Measurements from ENCODE around the gene DACH2. TPM values are rescaled to one million over a fixed set of nuclear protein-coding genes. Genes with fewer than 3 reads are reported as not detected.

Gene DACH2
- total RNA-seq, 1 experiment from 2014 or later: not detected

DNA sequence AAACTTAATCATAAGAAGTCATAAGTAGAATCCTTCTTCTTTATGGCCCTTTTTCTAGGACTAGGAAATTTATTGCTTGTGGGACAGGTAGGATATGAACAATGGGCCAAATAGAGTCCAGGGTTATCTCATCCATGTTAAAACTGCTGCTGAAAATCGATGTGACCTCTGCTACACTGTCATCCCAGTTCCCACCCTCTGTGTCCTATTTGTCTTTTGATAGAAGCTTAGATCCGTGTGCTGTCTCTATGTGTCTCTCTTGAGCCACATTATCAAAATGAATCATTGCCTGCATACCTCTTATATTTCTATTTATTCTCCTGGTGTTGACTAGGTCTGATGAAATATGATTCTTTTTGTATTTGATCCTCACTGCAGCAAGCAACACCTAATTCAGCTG, 661.4 kb downstream of the DACH2 start:
- H3K4me3 Mint-ChIP-seq (ENCODE audit: low read depth, unreplicated experiment): no peak overlapping the region
- H3K9me3 Mint-ChIP-seq (ENCODE audit: low read depth, unreplicated experiment): peaks cover 11% of the 10 kb centered on the region
- H3K4me1 Mint-ChIP-seq (ENCODE audit: low read depth, unreplicated experiment): no peaks in the 10 kb centered on the region
- BruUV-seq (replicated peaks): no TSS peak
- TF ChIP-seq, protein P1, sequence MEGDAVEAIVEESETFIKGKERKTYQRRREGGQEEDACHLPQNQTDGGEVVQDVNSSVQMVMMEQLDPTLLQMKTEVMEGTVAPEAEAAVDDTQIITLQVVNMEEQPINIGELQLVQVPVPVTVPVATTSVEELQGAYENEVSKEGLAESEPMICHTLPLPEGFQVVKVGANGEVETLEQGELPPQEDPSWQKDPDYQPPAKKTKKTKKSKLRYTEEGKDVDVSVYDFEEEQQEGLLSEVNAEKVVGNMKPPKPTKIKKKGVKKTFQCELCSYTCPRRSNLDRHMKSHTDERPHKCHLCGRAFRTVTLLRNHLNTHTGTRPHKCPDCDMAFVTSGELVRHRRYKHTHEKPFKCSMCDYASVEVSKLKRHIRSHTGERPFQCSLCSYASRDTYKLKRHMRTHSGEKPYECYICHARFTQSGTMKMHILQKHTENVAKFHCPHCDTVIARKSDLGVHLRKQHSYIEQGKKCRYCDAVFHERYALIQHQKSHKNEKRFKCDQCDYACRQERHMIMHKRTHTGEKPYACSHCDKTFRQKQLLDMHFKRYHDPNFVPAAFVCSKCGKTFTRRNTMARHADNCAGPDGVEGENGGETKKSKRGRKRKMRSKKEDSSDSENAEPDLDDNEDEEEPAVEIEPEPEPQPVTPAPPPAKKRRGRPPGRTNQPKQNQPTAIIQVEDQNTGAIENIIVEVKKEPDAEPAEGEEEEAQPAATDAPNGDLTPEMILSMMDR (IDR thresholded peaks at IDR 0.05; ENCODE audit: unreplicated experiment): no peak
- no peaks in the 10 kb centered on the region for H3K36me3 Mint-ChIP-seq (ENCODE audit: insufficient read depth, unreplicated experiment)
- no peak overlapping the region for H3K27ac Mint-ChIP-seq (ENCODE audit: unreplicated experiment)
- DNase-seq: no peak
- H3K27me3 Mint-ChIP-seq (ENCODE audit: unreplicated experiment): no peaks in the 10 kb centered on the region
- CTCF ChIA-PET: no interaction called here
- intact Hi-C loops (cut with micrococcal nuclease; ENCODE audit: unreplicated experiment): loop anchor here (10.0 kb wide), 1 partner anchor 145 kb away; no protein-coding TSS in a partner anchor

DNA sequence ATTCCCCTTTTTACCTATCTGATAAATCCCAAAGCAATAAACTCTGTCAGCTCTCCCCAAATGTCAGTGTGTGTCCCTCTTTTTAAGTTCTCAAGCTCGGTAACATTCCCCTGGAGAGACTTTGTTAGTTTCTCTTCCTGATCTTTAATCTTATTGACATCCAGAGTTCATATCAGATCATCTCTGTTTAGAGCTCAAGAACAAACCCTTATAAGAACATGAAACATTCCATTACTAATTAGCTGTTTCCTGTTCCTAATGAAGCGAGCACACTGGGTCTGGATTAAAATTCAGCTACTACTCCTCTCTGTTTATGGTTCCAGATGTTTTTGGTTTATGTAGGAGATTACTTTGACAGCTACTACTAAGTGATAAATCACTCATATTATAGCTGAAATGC, 681.5 kb downstream of the DACH2 start:
- Mint-ChIP-seq H3K4me1 (ENCODE audit: low read depth, unreplicated experiment) (no peaks in the 10 kb centered on the region), H3K27ac (ENCODE audit: unreplicated experiment) (no peak overlapping the region), H3K36me3 (ENCODE audit: insufficient read depth, unreplicated experiment) (no peaks in the 10 kb centered on the region), H3K27me3 (ENCODE audit: unreplicated experiment) (no peaks in the 10 kb centered on the region), H3K4me3 (ENCODE audit: low read depth, unreplicated experiment) (no peak overlapping the region), H3K9me3 (ENCODE audit: low read depth, unreplicated experiment) (peaks cover 13% of the 10 kb centered on the region)
- TF ChIP-seq, protein P1 (IDR thresholded peaks at IDR 0.05; ENCODE audit: unreplicated experiment): no peak
- intact Hi-C loops (cut with micrococcal nuclease; ENCODE audit: unreplicated experiment): no loop called here
- no peak for DNase-seq
- no TSS peak for BruUV-seq (replicated peaks)
- CTCF ChIA-PET: no interaction called here

DNA sequence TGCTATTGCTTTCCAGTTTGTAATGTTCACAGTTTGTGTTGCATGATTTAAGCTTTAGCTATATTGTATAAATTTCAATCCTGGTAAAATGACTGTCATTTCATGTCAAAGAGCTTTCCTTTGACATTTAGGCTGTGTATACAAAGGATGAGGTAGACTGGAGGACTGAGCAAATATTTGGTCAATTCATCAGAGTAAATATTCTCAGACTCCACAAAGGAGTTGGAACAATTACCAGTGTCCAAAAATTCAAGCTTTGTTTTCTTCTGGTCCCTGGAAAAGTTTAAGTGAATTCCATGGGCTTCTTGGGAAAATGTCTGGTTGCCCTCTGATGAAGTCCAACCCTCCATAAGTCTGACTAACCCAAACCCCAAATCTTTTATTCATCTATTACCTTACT, 682.4 kb downstream of the DACH2 start:
- CTCF ChIA-PET: no interaction called here
- Mint-ChIP-seq H3K27me3 (ENCODE audit: unreplicated experiment) (no peaks in the 10 kb centered on the region), H3K4me1 (ENCODE audit: low read depth, unreplicated experiment) (no peaks in the 10 kb centered on the region), H3K27ac (ENCODE audit: unreplicated experiment) (no peak overlapping the region), H3K9me3 (ENCODE audit: low read depth, unreplicated experiment) (peaks cover 11% of the 10 kb centered on the region), H3K36me3 (ENCODE audit: insufficient read depth, unreplicated experiment) (no peaks in the 10 kb centered on the region), H3K4me3 (ENCODE audit: low read depth, unreplicated experiment) (no peak overlapping the region)
- intact Hi-C loops (cut with micrococcal nuclease; ENCODE audit: unreplicated experiment): no loop called here
- BruUV-seq (replicated peaks): no TSS peak
- TF ChIP-seq, protein P1 (IDR thresholded peaks at IDR 0.05; ENCODE audit: unreplicated experiment): no peak
- DNase-seq: no peak

DNA sequence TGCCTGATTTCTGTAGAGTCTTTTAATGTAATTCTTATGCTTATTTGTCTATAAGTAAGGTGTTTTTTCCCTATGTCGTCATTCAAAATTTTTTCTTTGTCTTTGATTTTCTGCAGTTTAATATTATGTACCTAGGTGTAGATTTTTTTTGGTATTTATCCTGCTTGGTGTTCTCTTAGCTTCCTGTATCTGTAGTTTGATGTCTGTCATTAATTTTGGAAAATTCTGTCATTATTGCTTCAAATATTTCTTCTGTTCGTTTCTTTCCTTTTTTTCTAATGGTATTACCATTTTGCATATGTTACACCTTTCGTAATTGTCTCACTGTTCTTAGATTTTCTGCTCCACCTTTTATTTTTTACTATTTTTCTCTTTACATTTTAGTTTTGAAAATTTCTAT, 696.9 kb downstream of the DACH2 start:
- CTCF ChIA-PET: no interaction called here
- H3K36me3 Mint-ChIP-seq (ENCODE audit: insufficient read depth, unreplicated experiment): no peaks in the 10 kb centered on the region
- TF ChIP-seq, protein P1 (IDR thresholded peaks at IDR 0.05; ENCODE audit: unreplicated experiment): no peak
- no peak overlapping the region for H3K27ac Mint-ChIP-seq (ENCODE audit: unreplicated experiment)
- BruUV-seq (replicated peaks): no TSS peak
- no peak overlapping the region for H3K4me3 Mint-ChIP-seq (ENCODE audit: low read depth, unreplicated experiment)
- peaks cover 5% of the 10 kb centered on the region for H3K9me3 Mint-ChIP-seq (ENCODE audit: low read depth, unreplicated experiment)
- DNase-seq: no peak
- H3K4me1 Mint-ChIP-seq (ENCODE audit: low read depth, unreplicated experiment): no peaks in the 10 kb centered on the region
- intact Hi-C loops (cut with micrococcal nuclease; ENCODE audit: unreplicated experiment): no loop called here
- no peaks in the 10 kb centered on the region for H3K27me3 Mint-ChIP-seq (ENCODE audit: unreplicated experiment)

Other genes with a start within 250 kb of the DACH2 start
- gene CHM, start 100.9 kb upstream of the DACH2 start, total RNA-seq (2022): 21.0 and 24.3 TPM in 2 replicates

Measured in Calu3 (cell line).